GM12873 (cell line): Measurements from ENCODE around the gene TDRD3.

ENCODE experiments used
- CTCF ChIP-seq: IDR thresholded peaks from 2 replicates; pipeline ENCODE4 v1.5.1; 2012; ENCODE audit warnings: low read depth, mild to moderate bottlenecking, moderate library complexity, low read length, control low read depth; ENCODE audit not compliant: insufficient read depth; ENCODE audit errors: missing control alignments

The TDRD3 gene

GRCh38 chr13:60514891-60515290 lies 117.9 kb downstream of the TDRD3 start:
- no peak for TF ChIP-seq CTCF

- TF ChIP-seq CTCF, result no peak
Measured at GRCh38 chr13:60519496-60519895, 122.5 kb downstream of the TDRD3 start.

- TF ChIP-seq CTCF, result no peak
Measured at GRCh38 chr13:60520902-60521569, 124.0 kb downstream of the TDRD3 start.

GRCh38 chr13:60538566-60538965 lies 141.5 kb downstream of the TDRD3 start:
- no peak for TF ChIP-seq CTCF

GRCh38 chr13:60540276-60540675 lies 143.3 kb downstream of the TDRD3 start:
- TF ChIP-seq CTCF, result no peak

GRCh38 chr13:60562096-60562780 lies 165.2 kb downstream of the TDRD3 start:
- no peak for TF ChIP-seq CTCF

- TF ChIP-seq CTCF, result no peak
Measured at GRCh38 chr13:60571571-60571970, 174.6 kb downstream of the TDRD3 start.
